Hepatocyte (in vitro differentiated cells): ENCODE measurements around the gene TFF2.

ENCODE experiments used
- CTCF ChIP-seq: fragments of 200-600 bp; sonication (generic); IDR thresholded peaks from 2 replicates; pipeline ENCODE4 v1.5.1; 2016; ENCODE audit warnings: antibody characterized with exemption, mild to moderate bottlenecking; ENCODE audit not compliant: poor library complexity
- EZH2 ChIP-seq: fragments of 200-600 bp; sonication (generic); IDR thresholded peaks from 2 replicates; pipeline ENCODE4 v1.6.1; 2016; ENCODE audit warnings: antibody characterized with exemption, mild to moderate bottlenecking, borderline replicate concordance

DNA sequence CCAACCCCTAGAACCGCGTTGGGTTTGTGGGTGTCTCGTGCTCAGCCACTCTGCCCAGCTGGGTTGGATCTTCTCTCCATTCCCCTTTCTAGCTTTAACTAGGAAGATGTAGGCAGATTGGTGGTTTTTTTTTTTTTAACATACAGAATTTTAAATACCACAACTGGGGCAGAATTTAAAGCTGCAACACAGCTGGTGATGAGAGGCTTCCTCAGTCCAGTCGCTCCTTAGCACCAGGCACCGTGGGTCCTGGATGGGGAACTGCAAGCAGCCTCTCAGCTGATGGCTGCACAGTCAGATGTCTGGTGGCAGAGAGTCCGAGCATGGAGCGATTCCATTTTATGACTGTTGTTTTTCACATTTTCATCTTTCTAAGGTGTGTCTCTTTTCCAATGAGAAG lies 54.3 kb downstream of the TFF2 start:
- TF ChIP-seq CTCF (no peak), EZH2 (no peak)
